AG10803 (cell line): Measurements from ENCODE around the gene MED15.

Experiments
- DNase-seq: peaks from one replicate; pipeline ENCODE4 v3.0.0; 2010; ENCODE audit warnings: low read depth
- H3K4me3 ChIP-seq: 2 replicates; pipeline ENCODE4 v1.5.1; 2011; ENCODE audit warnings: mild to moderate bottlenecking, low read length, control low read depth
- CTCF ChIP-seq: conservative IDR thresholded peaks from 2 replicates; pipeline ENCODE4 v1.5.1; 2011; ENCODE audit warnings: mild to moderate bottlenecking, low read length, control low read depth, inconsistent platforms

MED15 gene

GRCh38 chr22:20509344-20510047 is 2.1 kb downstream of the MED15 start:
- peak; percentile 92 for DNase-seq
- peak overlapping the region; percentile 96 for H3K4me3 ChIP-seq
- no peak for TF ChIP-seq CTCF

- no peak overlapping the region for H3K4me3 ChIP-seq
- no peak for TF ChIP-seq CTCF
- no peak for DNase-seq
Observed at GRCh38 chr22:20510811-20511577, 3.6 kb downstream of the MED15 start.

- no peak for DNase-seq
- no peak overlapping the region for H3K4me3 ChIP-seq
Observed at GRCh38 chr22:20511578-20512229, 4.3 kb downstream of the MED15 start.

DNA sequence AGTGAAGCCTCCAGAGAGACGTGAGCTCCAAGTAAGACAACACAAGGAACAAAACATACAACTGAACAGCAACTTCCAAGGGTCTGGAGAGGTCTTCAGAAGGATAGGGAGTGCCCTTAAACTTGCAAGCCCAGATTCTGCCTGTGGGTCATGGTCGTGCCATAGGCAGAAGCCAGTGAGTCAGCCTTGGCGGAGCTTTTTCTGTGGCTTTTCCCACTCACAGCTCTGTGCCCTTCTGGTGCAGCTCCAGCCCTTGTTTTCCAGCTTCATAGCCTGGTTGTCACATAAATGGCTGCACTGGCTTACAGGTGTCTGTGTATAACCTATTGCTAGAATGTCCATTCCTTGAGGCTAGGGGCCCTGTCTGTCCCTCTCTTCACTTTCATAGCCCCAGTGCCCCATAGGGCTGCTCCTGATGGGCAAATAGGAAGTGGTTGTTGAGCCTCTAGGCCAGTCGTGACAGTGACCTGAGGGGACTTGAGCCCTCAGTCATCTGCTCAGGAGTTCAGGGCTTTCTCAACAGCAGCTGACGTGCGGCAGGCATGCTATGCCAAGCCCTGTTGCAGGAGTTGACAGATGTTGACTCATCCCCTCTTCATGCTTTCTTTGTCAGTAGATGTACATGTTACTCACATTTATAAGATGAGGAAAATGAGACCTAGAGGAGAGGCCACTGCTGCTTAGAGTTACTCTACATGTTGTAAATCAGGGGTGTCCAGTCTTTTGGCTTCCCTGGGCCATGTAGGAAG is 7.4 kb downstream of the MED15 start:
- peak; percentile 92 for DNase-seq
- H3K4me3 ChIP-seq = no peak overlapping the region
- TF ChIP-seq CTCF = no peak

More at GRCh38 chr22:20511578-20512229, 4.3 kb downstream of the MED15 start:
- no peak for TF ChIP-seq CTCF

DNA sequence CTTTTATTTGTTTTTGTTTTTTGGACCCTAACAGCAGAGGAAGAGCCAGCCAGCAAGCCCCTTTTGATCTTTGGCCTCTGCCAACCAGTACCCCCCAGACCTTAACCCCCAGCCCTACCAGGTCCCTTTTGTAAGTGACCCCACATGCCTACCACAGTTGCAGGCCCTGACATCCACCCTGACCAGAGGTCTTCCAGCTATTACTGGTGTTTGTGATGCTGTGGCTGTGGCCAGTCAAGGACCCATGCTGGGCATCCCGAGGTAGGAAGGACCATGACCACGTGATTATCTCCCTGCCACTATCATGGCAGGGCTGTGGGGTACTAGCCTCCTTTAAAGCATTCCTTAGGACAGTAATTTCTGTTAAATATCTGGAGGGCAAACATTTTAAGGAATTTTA is 9.0 kb downstream of the MED15 start:
- no peak overlapping the region for H3K4me3 ChIP-seq
- DNase-seq = no peak
- no peak for TF ChIP-seq CTCF

GRCh38 chr22:20517422-20517821 is 10.0 kb downstream of the MED15 start:
- no peak for TF ChIP-seq CTCF
- DNase-seq = no peak

More at GRCh38 chr22:20517422-20517821, 10.0 kb downstream of the MED15 start:
- no peak overlapping the region for H3K4me3 ChIP-seq
